GM19468 (cell line): ENCODE data around the gene LCA5L.
A peak's percentile ranks its signal among the peaks of the same experiment; 100 is the strongest.

Experiments
- ATAC-seq: cut with Tn5 transposase; IDR thresholded peaks from one replicate; pipeline ENCODE4 v1.9.1; 2021; ENCODE audit warnings: mild to moderate bottlenecking, moderate library complexity, moderate number of reproducible peaks; ENCODE audit not compliant: unreplicated experiment; ENCODE audit errors: extremely low read depth

The LCA5L gene

GRCh38 chr21:39445321-39446269, at the start of gene LCA5L:
Gene LCA5L, minus strand, starts transcription at chr21:39445778. Its CDS starts 17,285 bp downstream, at chr21:39428493.
- ATAC-seq: peak; percentile 84

- ATAC-seq: no peak
Observed at GRCh38 chr21:39489380-39489924, 43.9 kb upstream of the LCA5L start.

DNA sequence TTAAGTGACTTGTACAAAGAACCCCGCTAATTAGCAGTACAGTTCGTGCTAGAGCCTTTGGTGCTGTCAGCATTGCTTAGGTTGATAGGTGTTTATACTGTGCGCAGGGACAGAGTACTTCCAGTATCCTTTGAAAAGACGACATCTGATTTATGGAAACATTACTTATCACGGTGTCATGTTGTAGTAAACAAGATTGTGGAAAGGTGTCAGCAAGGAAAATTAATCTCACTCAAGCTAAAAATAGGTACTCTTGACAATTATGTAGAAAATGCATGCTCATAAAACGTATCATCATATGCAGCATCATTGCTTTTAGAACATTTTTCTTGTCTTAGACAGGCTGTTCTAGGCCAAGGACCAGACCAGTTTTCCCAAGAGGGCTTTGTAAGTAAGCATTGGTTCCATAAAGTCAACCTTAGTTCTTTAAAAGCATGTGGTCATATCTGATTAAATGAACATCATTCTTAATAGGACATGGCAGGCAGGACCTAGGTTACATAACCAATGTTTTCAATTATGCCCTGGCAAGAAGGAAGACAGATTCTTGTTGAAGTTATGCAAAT, 39.2 kb upstream of the LCA5L start:
- ATAC-seq: no peak

DNA sequence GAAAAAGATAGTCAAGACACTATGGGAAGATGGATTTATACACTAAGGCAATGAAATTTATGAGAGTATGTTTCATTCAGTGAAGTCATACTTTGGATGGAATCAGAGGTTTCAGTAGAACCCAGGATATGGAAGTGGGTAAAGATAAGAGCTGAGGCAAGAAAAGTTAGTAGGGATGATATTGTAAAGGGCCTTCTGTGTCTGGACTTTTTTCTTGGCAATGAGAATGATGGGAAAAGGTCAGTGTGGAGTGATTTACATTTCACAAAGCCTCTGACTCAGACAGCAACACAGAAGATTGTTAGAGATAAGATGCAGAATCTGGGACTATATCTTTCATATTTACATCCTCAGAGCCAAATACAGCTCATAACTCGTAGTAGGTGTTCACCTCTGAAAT, 38.3 kb upstream of the LCA5L start:
- ATAC-seq: no peak

GRCh38 chr21:39481886-39482285, 36.3 kb upstream of the LCA5L start:
- ATAC-seq: no peak

DNA sequence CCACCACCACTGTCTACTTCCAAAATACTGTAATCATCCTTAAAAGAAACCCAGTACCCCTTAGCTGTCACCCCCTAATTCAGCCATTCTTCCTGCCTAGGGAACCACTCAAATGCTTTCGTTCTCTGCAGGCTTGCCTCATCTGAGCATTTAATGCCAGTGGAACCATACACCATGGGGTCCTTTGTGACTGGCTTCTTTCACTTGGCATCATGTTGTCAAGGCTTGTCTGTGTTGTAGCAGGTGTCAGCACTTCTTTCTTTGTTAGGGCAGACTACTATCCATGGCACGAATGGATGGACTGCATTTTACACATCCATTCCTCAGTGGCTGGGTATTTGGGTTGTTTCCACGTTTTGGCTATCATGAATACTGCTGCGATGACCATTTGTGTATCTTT, 34.7 kb upstream of the LCA5L start:
- ATAC-seq: no peak

GRCh38 chr21:39479814-39480182, 34.2 kb upstream of the LCA5L start:
- no peak for ATAC-seq

GRCh38 chr21:39479164-39479813, 33.7 kb upstream of the LCA5L start:
- no peak for ATAC-seq

DNA sequence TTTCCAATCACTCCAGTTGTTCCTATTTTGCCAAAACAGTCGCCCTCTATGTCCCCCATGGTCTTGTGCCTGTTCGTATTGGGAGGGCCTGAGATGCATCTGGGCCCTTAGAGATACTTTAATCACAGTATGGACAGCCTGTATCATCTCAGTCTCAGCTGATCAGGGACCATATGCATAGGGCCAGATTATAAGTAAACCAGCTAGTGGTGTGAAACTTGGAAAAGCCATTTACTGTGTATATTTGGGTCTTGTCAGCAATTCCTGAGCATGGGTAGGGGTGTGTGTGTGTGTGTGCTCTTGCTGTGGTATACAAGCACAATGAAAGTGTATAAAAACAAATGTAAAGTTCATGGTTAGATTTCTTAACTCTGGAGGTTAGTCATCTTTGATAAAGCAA, 29.0 kb upstream of the LCA5L start:
- ATAC-seq: no peak

GRCh38 chr21:39472786-39473185, 27.2 kb upstream of the LCA5L start:
- ATAC-seq: no peak

DNA sequence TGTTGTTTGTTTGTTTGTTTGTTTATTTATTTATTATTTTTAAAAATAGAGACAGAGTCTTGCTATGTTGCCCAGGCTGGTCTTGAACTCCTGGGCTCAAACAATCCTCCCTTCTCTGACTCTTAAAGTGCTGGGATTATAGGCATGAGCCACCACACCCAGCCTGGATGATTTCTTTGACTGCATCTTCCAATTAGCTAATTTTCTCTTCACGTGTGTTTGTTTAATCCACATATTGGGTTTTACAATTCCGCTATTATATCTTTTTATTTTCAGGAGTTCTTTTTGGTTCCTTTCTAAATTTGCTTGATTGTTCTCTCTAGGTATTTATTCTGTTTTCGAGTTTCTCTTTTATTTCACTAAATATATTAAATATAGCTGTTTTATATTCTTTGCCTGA, 26.0 kb upstream of the LCA5L start:
- ATAC-seq: no peak

DNA sequence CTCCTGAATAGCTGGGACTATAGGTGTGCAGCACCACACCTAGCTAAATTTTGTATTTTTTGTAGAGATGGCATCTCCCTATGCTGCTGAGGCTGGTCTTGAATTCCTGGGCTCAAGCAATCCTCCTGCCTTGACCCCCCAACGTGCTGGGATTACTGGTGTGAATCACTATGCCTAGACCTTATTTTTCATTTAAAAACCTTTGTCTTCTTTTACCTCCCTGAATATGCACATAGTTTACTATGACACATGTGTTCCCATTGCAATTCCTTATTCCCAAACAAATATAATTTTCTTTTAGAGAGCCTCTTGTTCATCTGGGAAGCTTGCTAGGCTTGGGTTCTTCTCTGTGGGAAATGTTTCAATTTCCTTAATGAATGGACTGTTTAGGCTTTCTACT, 23.0 kb upstream of the LCA5L start:
- ATAC-seq: no peak

- ATAC-seq: no peak
Observed at GRCh38 chr21:39467746-39468145, 22.2 kb upstream of the LCA5L start.

DNA sequence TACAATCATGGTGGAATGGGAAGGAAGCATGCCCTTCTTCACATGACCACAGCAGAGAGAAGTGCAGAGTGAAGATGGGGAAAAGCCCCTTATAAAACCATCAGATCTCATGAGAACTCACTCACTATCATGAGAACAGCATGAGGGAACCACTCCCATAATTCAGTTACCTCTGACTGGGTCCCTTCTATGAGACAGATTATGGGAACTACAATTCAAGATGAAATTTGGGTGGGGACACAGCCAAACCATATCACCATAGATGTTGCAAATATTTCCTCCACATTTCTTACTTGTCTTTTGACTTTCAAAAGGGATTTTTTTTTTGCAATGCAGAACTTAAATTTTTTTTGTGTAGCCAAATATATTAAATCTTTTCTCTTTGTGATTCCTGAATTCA, 21.0 kb upstream of the LCA5L start:
- ATAC-seq: no peak

DNA sequence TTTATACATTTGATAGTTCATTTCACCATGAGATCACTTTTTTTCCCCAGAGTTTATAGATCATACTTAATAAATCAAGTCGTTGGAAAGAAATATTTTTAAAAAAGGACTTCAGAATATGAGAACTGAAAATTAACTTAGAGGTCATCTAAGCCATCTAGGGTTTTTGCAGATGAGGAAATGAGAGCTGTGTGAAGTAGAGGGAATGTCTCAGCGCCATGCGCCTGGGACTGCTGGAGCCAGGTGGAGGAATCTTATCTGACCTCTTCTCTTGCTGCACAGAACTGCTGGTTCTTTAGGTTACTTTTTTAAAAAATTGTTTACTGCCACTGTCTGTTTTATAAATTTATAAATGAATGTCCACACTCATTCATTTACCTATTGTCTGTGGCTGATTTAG, 17.7 kb upstream of the LCA5L start:
- ATAC-seq: no peak

DNA sequence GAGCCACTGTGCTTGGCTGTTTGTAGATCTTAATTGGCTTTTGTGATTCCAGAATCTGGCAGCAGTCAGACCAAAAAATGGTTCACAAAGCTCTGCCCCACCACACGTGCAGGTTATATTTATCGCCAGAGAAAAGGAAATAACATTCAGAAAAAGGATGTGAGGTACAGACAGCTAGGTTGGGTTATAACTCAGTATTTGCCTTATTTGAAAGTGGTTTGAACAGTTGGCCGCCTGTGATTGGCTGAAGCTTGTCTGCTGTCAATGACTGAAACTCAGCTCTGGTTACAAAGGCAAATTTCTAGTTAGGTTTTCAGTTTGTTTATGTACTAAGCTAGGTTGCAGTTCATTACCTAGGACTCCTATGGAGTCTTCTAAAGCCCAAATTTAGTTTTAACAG, 15.8 kb upstream of the LCA5L start:
- ATAC-seq: peak; percentile 63

- ATAC-seq: no peak
Observed at GRCh38 chr21:39456665-39457064, 11.1 kb upstream of the LCA5L start.

GRCh38 chr21:39454949-39455668, 9.5 kb upstream of the LCA5L start:
- no peak for ATAC-seq

DNA sequence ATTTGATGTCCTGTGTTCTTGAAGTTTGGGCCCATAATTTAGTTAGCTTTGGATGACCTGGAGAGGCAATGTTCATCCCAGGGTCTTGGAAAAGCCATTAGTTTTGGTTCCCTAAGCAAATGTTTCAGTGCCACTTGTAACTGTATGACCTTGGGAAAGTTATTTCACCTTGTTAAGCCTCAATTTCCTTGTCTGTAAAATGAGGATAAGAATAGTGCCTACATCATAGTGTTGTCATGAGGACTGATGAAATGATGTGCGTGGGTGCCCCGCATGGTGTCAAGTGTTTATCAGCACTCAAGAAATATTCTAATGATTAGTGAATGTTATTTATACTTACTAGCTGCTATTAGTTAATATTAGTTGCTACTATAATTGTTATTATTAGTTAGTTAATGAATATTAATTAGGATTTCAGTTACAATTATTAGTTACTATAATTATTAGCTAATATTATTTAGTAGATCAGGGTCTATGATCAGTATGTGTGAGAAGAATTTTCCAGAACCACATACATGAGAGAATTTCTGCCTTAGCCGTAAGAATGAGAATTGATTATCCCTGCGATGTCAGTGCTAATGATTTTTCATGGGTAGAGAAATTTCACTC, 8.1 kb upstream of the LCA5L start:
- no peak for ATAC-seq

DNA sequence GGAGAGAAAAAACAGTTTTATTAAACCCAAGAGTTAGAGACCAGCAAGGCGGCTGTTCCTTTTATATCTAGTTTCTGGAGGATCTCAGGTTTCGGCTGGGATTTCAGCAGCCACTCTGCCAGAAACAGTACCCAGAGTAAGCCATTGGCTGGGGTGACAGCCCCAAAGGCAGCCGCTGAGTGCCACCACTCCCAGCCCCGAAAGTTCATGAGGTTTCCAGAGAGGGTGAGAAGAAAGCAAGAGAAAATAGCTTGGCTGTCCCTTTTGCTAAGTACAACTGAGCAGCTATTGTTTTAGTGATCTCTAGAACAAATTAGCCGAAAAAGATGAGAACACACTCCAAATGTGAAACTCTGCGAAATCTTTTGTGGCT, 7.4 kb upstream of the LCA5L start:
- ATAC-seq: no peak
